ENCODE measurements around the gene PA2G4.

DNA sequence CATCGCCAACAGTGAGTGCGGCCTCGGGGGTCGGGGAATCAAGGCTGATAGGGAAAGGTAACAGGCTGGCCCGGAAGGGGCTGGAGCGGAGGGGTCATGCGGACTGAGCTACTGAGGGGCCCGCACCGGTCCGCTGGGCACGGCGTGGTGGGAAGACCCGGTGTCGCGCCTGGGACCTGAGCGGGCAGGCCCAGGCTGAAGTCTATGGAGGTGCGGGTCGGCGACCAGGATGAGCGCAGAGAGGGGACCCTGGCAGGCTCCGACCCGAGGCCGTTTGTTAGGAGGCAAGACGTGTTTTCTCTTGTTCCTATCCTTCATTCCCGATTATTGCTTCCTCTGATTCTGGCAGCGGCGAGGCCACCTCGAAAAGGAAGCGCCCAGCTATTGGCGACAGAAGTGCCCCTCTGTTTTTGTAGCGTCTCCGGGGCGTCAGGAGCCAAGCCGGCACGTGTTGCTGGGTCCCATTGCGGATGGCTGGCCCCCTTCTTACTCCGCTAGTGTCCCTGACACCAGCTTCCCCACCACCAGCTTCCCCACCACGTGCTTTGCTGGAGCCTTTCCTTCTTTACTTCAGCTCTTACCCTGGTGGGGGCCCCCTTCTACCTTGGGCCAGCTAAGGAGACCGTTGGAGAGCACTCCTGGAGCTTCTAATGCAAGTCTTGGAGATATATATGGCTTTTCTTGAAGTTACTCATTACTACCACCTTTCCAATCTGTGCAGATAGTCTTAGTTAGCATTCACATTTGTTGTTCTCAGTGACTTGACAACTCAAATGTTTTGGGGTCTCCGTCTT, 653 bp downstream of the PA2G4 start:
- TF ChIP-seq SP1 (IDR thresholded peaks at IDR 0.05) (no peak), BHLHE40 (IDR thresholded peaks at IDR 0.05; ENCODE audit: borderline replicate concordance) (no peak), CTBP1 (IDR thresholded peaks at IDR 0.05; ENCODE audit: borderline replicate concordance) (no peak), NFRKB (IDR thresholded peaks at IDR 0.05) (no peak)
